HPDE6-E6E7 (cell line): ENCODE results near the gene SBF2.
"Not testable (repeated sequence)": the region's sequence is repeated elsewhere in the genome, so short reads cannot be mapped to it uniquely, and the experiment has no call there.

ENCODE experiments used
- DNase-seq: peaks from one replicate; pipeline ENCODE4 v3.0.0; 2011; ENCODE audit warnings: missing footprints; ENCODE audit errors: extremely low spot score

Gene SBF2

GRCh38 chr11:10117709-10118351 is 176.2 kb downstream of the SBF2 start:
- DNase-seq, result no peak

GRCh38 chr11:10116588-10116987 is 177.4 kb downstream of the SBF2 start:
- no peak for DNase-seq

- no peak for DNase-seq
These were observed 179.2 kb downstream of the SBF2 start for GRCh38 chr11:10114593-10115404.

- no peak for DNase-seq
These were observed 180.2 kb downstream of the SBF2 start for GRCh38 chr11:10113852-10114251.

GRCh38 chr11:10109806-10110205 is 184.2 kb downstream of the SBF2 start:
- DNase-seq, result no peak

- DNase-seq, result no peak
These were observed 184.9 kb downstream of the SBF2 start for GRCh38 chr11:10108915-10109680.

GRCh38 chr11:10107497-10107896 is 186.5 kb downstream of the SBF2 start:
- no peak for DNase-seq

- DNase-seq, result no peak
These were observed 196.4 kb downstream of the SBF2 start for GRCh38 chr11:10097615-10098014.

- no peak for DNase-seq
These were observed 197.0 kb downstream of the SBF2 start for GRCh38 chr11:10096987-10097386.

- DNase-seq, result no peak
These were observed 198.4 kb downstream of the SBF2 start for GRCh38 chr11:10095412-10096208.

- DNase-seq, result no peak
These were observed 201.6 kb downstream of the SBF2 start for GRCh38 chr11:10092426-10092825.

GRCh38 chr11:10091314-10092045 is 202.5 kb downstream of the SBF2 start:
- no peak for DNase-seq

- not testable (repeated sequence) for DNase-seq
These were observed 206.1 kb downstream of the SBF2 start for GRCh38 chr11:10087923-10088225.

- DNase-seq, result no peak
These were observed 206.7 kb downstream of the SBF2 start for GRCh38 chr11:10087186-10087922.

- DNase-seq, result no peak
These were observed 213.9 kb downstream of the SBF2 start for GRCh38 chr11:10080138-10080537.

GRCh38 chr11:10076458-10077141 is 217.4 kb downstream of the SBF2 start:
- DNase-seq, result peak; percentile 1

- DNase-seq, result no peak
These were observed 218.9 kb downstream of the SBF2 start for GRCh38 chr11:10075141-10075540.

GRCh38 chr11:10072841-10073240 is 221.2 kb downstream of the SBF2 start:
- no peak for DNase-seq

GRCh38 chr11:10072142-10072541 is 221.9 kb downstream of the SBF2 start:
- DNase-seq, result no peak
